Spleen (tissue), 11 donors: ENCODE measurements around the gene AKAIN1. TPM values are rescaled to one million over a fixed set of nuclear protein-coding genes. Genes with fewer than 3 reads are reported as not detected.

Source experiments
- DNase-seq: peaks from one replicate; pipeline ENCODE4 v3.0.0-alpha.2; 2020
- H3K27ac ChIP-seq, 8 donors: fragments of 200-600 bp; sonication (generic) in 7 of 8; 1 replicate in 4 of 8; 2 replicates in 4 of 8; pipeline versions ENCODE4 v1.5.0 to v1.8.0; 2016 to 2021; ENCODE audit warnings: inconsistent platforms in 4 of 8, mild to moderate bottlenecking in 4 of 8, moderate library complexity in 1 of 8
- H3K27me3 ChIP-seq, 7 donors: fragments of 200-600 bp; sonication (generic) in 6 of 7; replicated peaks in 1 of 7; 1 replicate in 4 of 7; 2 replicates in 3 of 7; pipeline versions ENCODE4 v1.5.0 to v1.8.0; 2016 to 2021; ENCODE audit warnings: inconsistent platforms in 3 of 7, mild to moderate bottlenecking in 1 of 7
- H3K36me3 ChIP-seq, 6 donors: fragments of 200-600 bp; sonication (generic) in 5 of 6; 1 replicate in 4 of 6; 2 replicates in 2 of 6; pipeline versions ENCODE4 v1.5.0 to v1.8.0; 2016 to 2021; ENCODE audit warnings: inconsistent platforms in 2 of 6
- H3K4me1 ChIP-seq, 6 donors: fragments of 200-600 bp; sonication (generic) in 5 of 6; 1 replicate in 3 of 6; 2 replicates in 3 of 6; pipeline versions ENCODE4 v1.5.0 to v1.8.0; 2016 to 2021; ENCODE audit warnings: inconsistent platforms in 3 of 6
- H3K4me3 ChIP-seq, 8 donors: fragments of 200-600 bp; sonication (generic) in 7 of 8; 1 replicate in 4 of 8; 2 replicates in 4 of 8; pipeline versions ENCODE4 v1.5.0 to v1.8.0; 2016 to 2021; ENCODE audit warnings: inconsistent platforms in 4 of 8, mild to moderate bottlenecking in 4 of 8, moderate library complexity in 2 of 8
- H3K9me3 ChIP-seq, 8 donors: fragments of 200-600 bp; sonication (generic) in 7 of 8; 1 replicate in 4 of 8; 2 replicates in 4 of 8; pipeline versions ENCODE4 v1.5.0 to v1.8.0; 2016 to 2021; ENCODE audit warnings: inconsistent platforms in 4 of 8
- CTCF ChIP-seq, 11 experiments: fragments of 200-600 bp in 7 of 11; fragments of 450-650 bp in 4 of 11; sonication (generic) in 4 of 11; IDR thresholded peaks in 8 of 11; conservative IDR thresholded peaks in 3 of 11; 1 replicate in 7 of 11; 2 replicates in 4 of 11; pipeline versions ENCODE4 v1.4.0 to v1.8.0; 2016 to 2021; ENCODE audit warnings: antibody characterized with exemption in 11 of 11, inconsistent platforms in 4 of 11, mild to moderate bottlenecking in 1 of 11
- POLR2A ChIP-seq, 3 donors: fragments of 450-650 bp; IDR thresholded peaks; one replicate each; pipeline ENCODE4 v1.5.1; 2017; ENCODE audit warnings: antibody characterized with exemption in 3 of 3, mild to moderate bottlenecking in 1 of 3
- POLR2AphosphoS5 ChIP-seq, 3 donors: sonication (generic); formaldehyde crosslinking; IDR thresholded peaks; one replicate each; pipeline ENCODE4 v1.5.1; 2017; ENCODE audit warnings: antibody characterized with exemption in 3 of 3
- WGBS, 5 donors: extraction: QIAGEN DNeasy Blood & Tissue Kit in 3 of 5; methylation state at CpG; one replicate each; pipeline versions ENCODE4 v1.1.5 to v1.1.7; 2013 to 2018; 5-methylcytosine and 5-hydroxymethylcytosine counted together
- intact Hi-C: fragments of 100-400 bp; cut with DNase I; formaldehyde crosslinking; loops from one replicate; pipeline ENCODE4 v1.15.0; 2023; ENCODE audit warnings: low total_unique reads
- polyA plus RNA-seq, 3 donors: library from polyadenylated mRNA; stranded (reverse); fragments of 200-250 nt; gene quantifications; one replicate each; pipeline ENCODE4 v1.2.1, GENCODE V29; 2013
- total RNA-seq, 7 donors: library from RNA; depleted of rRNA in 3 of 7; stranded (reverse); fragments of >200 nt in 3 of 7; fragmentation: NEBNext Ultra II Directional in 4 of 7; extraction: Animal tissue kit (Norgen Biotek cat#: 25700) in 4 of 7; gene quantifications; one replicate each; pipeline versions ENCODE4 v1.1.0 to v1.2.1, GENCODE V29; 2016 to 2021
- donor health status: healthy with polysubstance abuse.
- donor health status: DM: no; HTN: no; CAD: no; lungs with moderate emphysema.
- donor health status: DM: no; HTN: no; CAD: no.
- donor health status: Bipolar disorder and iron deficiency.
- donor health status: healthy.
- donor health status: DM: no; HTN: no; CAD: no.
- donor health status: DM: yes; HTN: yes; CAD: no.

The AKAIN1 gene
- total and polyA plus RNA-seq, 10 donors: not detected

GRCh38 chr18:5122272-5122671 lies 74.8 kb downstream of the AKAIN1 start:
- DNase-seq: no peak
- WGBS, 5 donors: 79 to 95% (median 86%) methylated on average over 2 of the region's 2 CpGs
- TF ChIP-seq CTCF (IDR thresholded peaks at IDR 0.05 in 8 of 11, conservative IDR thresholded peaks at IDR 0.05 in 3 of 11): no peak
- TF ChIP-seq POLR2A (IDR thresholded peaks at IDR 0.05): no peak
- TF ChIP-seq POLR2AphosphoS5 (IDR thresholded peaks at IDR 0.05): no peak
- Histone ChIP-seq H3K36me3 (no peaks in the 10 kb centered on the region), H3K4me1 (no peaks in the 10 kb centered on the region), H3K27ac (no peak overlapping the region), H3K4me3 (no peak overlapping the region), H3K9me3 (peaks cover 0 to 65% (median 39%) of the 10 kb centered on the region in 8 donors), H3K27me3 (peaks cover 0 to 13% (median 0%) of the 10 kb centered on the region in 7 donors)
- intact Hi-C loops: no loop called here

DNA sequence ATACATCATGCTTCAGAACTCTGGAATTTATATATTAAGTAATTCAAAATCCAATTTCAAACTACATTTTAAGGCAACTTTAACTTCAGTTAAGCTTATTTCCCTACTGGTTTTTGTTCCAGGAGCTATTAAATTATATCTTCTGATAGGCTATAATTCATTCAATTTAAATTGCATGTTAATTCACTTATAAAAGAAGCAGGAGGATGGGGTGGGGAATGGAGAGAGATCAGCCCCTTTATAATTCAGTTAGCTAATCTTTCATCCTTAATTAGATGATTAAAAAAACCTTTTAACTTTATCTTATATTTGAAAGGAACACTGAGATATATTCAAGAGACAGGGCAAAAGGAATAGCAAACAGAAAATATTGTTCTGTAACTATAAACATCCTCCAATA lies 86.8 kb downstream of the AKAIN1 start:
- intact Hi-C loops: no loop called here
- Histone ChIP-seq H3K9me3 (peaks cover 0 to 11% (median 4%) of the 10 kb centered on the region in 8 donors), H3K27me3 (no peaks in the 10 kb centered on the region), H3K36me3 (no peaks in the 10 kb centered on the region), H3K4me3 (no peak overlapping the region), H3K4me1 (no peaks in the 10 kb centered on the region), H3K27ac (no peak overlapping the region)
- TF ChIP-seq CTCF (IDR thresholded peaks at IDR 0.05 in 8 of 11, conservative IDR thresholded peaks at IDR 0.05 in 3 of 11): no peak
- TF ChIP-seq POLR2A (IDR thresholded peaks at IDR 0.05): no peak
- no peak for TF ChIP-seq POLR2AphosphoS5 (IDR thresholded peaks at IDR 0.05)
- no peak for DNase-seq

- intact Hi-C loops: no loop called here
- no peak for TF ChIP-seq POLR2A (IDR thresholded peaks at IDR 0.05)
- TF ChIP-seq POLR2AphosphoS5 (IDR thresholded peaks at IDR 0.05): no peak
- TF ChIP-seq CTCF (IDR thresholded peaks at IDR 0.05 in 8 of 11, conservative IDR thresholded peaks at IDR 0.05 in 3 of 11): no peak
- no peaks in the 10 kb centered on the region for H3K9me3 ChIP-seq
- no peaks in the 10 kb centered on the region for H3K4me1 ChIP-seq
- no peak overlapping the region for H3K4me3 ChIP-seq
- H3K36me3 ChIP-seq: no peaks in the 10 kb centered on the region
- 18 to 31% (median 22%) methylated on average over 2 of the region's 2 CpGs for WGBS, 5 donors
- no peaks in the 10 kb centered on the region for H3K27me3 ChIP-seq
- no peak overlapping the region for H3K27ac ChIP-seq
- no peak for DNase-seq
These were observed 89.1 kb downstream of the AKAIN1 start for GRCh38 chr18:5107988-5108387.

GRCh38 chr18:5106730-5107129 lies 90.3 kb downstream of the AKAIN1 start:
- no peaks in the 10 kb centered on the region for H3K9me3 ChIP-seq
- H3K4me1 ChIP-seq: no peaks in the 10 kb centered on the region
- no peak for TF ChIP-seq POLR2A (IDR thresholded peaks at IDR 0.05)
- no peak for TF ChIP-seq POLR2AphosphoS5 (IDR thresholded peaks at IDR 0.05)
- no peak for TF ChIP-seq CTCF (IDR thresholded peaks at IDR 0.05 in 8 of 11, conservative IDR thresholded peaks at IDR 0.05 in 3 of 11)
- WGBS, 5 donors: 12 to 38% (median 34%) methylated on average over 1 of the region's 1 CpG
- H3K27me3 ChIP-seq: no peaks in the 10 kb centered on the region
- DNase-seq: no peak
- H3K27ac ChIP-seq: no peak overlapping the region
- intact Hi-C loops: no loop called here
- no peak overlapping the region for H3K4me3 ChIP-seq
- no peaks in the 10 kb centered on the region for H3K36me3 ChIP-seq
